NCI-H187 treated with DMSO at 0.1 percent for 48 hours (cell line): ENCODE measurements around the gene EDARADD.
"Not testable (repeated sequence)": the region's sequence is repeated elsewhere in the genome, so short reads cannot be mapped to it uniquely, and the experiment has no call there.

Experiments
- DNase-seq: peaks from one replicate; lab custom pipeline; 2025; lab: John Stamatoyannopoulos, UW

EDARADD gene

GRCh38 chr1:236393681-236394481 is at the start of gene EDARADD:
EDARADD (plus strand) TSS chr1:236394286; CDS start chr1:236394445, 159 bp downstream.
- no peak for DNase-seq

GRCh38 chr1:236345728-236346127 is 48.4 kb upstream of the EDARADD start:
- DNase-seq: no peak

- no peak for DNase-seq
Measured at GRCh38 chr1:236348071-236348470, 46.0 kb upstream of the EDARADD start.

GRCh38 chr1:236350308-236350707 is 43.8 kb upstream of the EDARADD start:
- DNase-seq: no peak

DNA sequence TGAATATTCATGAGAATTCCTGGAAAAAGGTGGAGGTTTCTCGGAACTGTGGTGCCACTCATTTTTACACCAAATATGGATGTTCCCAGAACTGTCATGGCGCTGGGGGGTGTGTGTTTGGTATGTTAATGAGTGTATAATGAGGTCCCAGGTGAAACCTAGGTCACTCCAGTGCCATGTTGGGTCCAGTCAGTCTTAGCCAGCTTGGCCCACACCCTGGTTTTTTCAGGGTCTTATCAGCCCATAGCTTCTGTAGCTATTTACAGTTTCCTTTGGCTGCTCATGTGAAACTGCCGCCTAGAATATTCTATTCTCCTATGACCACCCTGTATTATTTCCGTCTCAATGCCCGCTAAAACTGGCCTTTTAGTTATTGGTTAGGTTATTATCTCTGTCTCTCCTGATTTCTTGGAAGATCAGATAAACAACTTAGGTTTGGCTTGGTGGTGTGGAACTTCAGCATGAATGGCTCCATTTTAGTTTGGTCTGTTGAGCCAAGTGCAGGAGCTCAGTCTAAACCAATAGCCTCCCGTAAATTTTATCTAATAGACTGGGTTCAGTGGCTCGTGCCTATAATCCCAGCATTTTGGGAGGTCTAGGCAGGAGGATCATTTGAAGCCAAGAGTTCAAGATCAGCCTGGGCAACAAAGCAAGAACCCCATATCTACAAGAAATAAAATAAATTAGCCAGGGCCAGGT is 42.1 kb upstream of the EDARADD start:
- DNase-seq: no peak

DNA sequence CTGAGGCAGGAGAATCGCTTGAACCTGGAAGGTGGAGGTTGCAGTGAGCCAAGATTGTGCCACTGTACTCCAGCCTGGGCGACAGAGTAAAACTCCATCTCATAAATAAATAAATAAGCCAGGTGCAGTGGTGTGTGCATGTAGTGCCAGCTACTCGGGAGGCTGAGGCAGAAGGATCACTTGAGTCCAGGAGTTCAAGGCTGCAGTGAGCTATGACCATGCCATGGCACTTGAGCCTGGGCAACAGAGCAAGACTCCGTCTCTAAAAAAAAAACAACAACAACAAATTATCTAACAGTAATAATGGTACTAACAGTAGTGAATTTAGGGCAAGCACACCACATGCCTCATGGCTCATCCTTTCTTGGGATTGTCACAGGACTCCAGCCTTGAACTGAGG is 41.3 kb upstream of the EDARADD start:
- not testable (repeated sequence) for DNase-seq

DNA sequence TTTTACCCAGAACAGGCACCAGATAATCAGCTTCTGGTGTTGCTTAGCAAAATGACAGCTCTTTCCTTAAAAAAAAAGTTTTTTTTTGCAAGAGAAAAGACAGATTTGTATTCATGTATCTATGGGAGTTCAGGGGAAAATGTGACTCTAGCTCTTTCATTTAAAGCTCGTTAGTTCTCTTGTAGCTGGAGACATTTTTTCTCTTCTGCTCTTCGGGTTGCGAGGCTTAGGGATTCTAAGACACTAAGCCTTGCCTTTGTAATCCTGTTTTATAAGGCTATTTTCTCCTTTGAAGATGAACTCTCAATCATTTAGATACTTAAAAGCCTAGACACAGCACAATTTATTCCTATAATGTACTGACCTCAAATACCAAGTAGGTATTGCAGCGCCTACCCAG is 40.3 kb upstream of the EDARADD start:
- DNase-seq: no peak

DNA sequence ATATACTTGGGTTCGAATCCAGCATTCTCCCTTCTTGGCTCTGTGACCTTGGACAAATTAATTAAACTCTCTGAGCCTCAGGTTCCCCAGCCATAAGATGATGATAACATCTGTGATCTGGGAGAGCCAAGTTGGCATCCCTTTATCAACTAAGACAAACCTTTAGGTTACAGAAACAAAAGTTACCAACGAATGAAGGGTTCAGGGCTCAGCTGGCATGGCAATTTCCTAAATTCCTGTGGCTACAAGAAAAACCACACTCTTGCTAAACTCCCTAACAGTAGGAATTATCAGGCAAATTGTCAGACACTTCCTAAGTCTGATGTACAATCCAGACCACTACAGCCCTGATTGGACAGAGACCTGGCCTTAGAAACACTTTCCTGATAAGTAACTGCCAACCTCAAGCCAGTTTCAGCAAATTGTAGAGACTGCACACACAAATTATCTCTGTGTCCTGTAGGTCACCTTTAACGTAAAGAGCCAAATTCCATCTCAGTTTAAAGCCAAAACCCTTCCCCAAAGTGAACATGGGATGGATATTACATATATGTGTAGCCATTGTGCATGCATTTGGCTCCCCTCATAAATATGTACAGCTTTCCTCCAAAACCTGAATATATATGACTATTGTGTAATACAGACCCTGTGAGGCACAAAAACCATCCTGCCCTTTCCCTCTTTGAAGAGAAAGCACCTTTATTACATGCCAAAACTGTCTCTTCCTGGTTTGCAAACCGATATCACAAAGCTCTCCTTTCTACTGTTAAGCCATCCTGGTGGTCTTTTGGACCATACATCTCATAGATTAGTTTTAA is 39.5 kb upstream of the EDARADD start:
- no peak for DNase-seq

GRCh38 chr1:236356141-236356540 is 37.9 kb upstream of the EDARADD start:
- no peak for DNase-seq

- no peak for DNase-seq
Measured at GRCh38 chr1:236361909-236362590, 32.0 kb upstream of the EDARADD start.

GRCh38 chr1:236363237-236363636 is 30.8 kb upstream of the EDARADD start:
- DNase-seq: no peak

DNA sequence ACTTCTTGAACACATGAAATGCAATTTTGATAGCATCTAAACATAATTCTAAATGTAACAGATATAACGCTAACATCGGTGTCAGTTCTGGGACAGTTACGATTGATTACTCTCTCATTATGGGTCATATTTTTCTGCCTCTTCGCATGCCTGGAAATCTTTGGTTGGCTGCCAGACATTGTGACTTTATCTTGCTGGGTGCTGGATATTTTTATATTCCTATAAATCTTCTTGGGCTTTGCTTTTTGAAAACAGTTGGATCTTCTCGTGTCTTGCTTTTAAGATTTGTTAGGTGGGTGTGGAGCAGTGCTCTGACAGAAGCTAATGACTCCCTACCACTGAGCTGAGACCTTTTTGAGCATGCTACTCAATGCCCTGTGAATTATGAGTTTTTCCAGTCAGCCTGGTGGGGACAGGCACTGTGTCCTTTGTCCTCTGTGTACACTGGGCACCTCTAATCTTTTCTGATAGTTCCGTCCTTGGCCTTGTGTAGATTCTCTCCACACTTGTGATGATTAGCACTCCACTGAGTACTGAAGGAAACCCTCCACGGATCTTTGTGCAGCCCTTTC is 28.0 kb upstream of the EDARADD start:
- DNase-seq: no peak

- DNase-seq: not testable (repeated sequence)
Measured at GRCh38 chr1:236366681-236367080, 27.4 kb upstream of the EDARADD start.

GRCh38 chr1:236370420-236370819 is 23.7 kb upstream of the EDARADD start:
- no peak for DNase-seq

DNA sequence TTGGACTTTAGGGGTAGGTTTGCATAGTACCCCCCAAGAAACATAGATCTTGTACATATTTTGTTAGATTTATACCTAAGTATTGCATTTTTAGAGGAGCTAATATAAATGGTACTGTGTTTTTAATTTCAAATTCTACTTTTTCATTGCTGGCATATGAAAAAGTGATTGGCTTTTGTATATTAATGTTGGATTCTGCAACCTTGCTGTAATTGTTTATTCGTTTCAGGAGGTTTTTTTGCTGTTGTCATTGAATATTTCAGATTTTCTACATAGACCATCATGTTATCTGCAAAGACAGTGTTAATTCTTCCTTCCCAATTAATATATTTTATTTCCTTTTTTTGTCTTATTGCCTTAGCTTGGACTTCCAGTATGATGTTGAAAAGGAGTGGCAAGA is 23.0 kb upstream of the EDARADD start:
- DNase-seq: no peak

DNA sequence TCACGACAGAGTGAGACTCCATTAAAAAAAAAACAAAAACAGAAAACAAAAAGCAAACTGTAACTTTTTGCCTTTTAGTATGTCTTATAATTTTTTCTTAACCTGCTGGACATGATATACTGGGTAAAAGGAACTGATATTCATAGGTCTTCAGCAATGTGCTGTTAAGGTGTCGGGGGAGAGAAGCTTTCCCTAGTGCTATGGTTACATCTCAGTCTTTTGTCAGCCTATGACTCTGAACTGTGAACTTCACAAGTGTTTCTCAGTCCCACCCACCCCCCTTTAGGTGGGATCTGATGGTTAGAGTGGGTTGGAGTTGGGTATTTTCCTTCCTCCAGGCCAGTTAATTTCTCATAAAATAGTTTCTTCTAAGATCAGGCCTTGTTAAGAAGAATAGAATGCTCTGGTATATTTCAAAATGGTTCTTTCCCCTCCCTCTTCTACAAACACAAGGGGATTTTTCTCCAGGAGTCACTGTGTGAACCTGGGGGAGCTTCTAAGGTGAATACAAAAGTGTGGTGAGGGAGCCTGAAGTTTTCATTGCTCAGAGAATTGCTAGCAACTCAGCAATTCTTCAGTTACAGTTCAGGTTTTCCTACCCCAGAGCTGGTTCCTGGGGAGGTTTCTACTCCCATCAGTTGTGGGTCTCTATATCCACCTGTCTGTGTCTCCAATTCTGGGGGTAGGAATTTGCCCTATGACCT is 16.1 kb upstream of the EDARADD start:
- no peak for DNase-seq

GRCh38 chr1:236381565-236382158 is 12.4 kb upstream of the EDARADD start:
- no peak for DNase-seq

- DNase-seq: no peak
Measured at GRCh38 chr1:236388332-236388731, 5.8 kb upstream of the EDARADD start.

DNA sequence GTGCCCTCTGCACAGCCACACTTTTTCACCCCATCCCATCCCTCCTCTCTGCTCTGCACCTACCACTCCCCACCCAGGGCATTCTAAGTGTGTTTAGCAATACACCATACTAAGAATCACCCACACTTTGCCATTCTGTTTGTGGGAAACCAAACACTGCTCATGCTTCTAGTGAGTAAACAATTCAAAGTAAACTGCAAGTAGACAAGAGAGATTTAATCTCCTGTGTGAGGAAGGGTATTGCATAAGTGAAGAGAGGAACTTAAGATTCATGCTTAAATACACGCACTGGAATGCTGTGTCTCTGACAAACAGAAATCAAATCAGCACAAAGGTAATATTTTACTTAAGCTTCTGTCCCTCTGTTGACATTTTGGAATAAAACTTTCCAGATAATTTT is 4.8 kb upstream of the EDARADD start:
- DNase-seq: no peak

DNA sequence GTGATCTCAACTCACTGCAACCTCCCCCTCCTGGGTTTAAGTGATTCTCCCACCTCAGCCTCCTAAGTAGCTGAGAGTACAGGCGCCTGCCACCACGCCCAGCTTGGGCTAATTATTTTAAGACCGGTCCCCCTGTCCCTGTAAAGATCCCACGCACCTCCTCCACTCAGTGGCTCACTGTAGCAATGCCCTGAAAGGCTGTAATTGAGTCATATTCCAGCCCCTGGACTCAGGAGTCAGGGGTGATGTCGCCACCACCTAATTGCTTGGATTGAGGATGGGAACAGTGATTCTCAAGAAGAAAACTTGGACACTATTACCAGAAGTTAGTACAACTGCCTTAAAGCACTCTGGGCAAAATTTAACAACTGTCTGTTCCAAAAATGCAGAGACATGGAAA is 3.1 kb upstream of the EDARADD start:
- no peak for DNase-seq

DNA sequence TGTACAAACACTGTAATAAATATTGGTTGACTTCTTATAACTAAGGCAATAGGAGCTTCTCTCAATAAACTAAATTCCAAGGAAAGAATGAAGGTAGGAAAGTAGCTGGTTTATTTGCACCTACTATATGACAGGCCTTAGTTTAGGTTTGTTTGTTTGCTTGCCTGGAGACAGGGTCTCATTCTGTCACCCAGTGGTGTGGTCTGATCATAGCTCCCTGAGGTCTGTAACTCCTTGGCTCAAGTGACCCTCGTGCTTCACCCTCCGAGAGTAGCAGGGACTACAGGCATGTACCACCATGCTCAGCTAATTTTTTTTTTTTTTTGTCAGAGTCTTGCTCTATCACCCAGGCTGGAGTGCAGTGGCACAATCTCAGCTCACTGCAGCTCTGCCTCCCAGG is 1.9 kb upstream of the EDARADD start:
- DNase-seq: no peak
